ENCODE data around the gene NAV1. TPM values are rescaled to one million over a fixed set of nuclear protein-coding genes. Genes with fewer than 3 reads are reported as not detected.

The NAV1 gene
- total RNA-seq, 1 donor from 2014 or later = 63.3 TPM

DNA sequence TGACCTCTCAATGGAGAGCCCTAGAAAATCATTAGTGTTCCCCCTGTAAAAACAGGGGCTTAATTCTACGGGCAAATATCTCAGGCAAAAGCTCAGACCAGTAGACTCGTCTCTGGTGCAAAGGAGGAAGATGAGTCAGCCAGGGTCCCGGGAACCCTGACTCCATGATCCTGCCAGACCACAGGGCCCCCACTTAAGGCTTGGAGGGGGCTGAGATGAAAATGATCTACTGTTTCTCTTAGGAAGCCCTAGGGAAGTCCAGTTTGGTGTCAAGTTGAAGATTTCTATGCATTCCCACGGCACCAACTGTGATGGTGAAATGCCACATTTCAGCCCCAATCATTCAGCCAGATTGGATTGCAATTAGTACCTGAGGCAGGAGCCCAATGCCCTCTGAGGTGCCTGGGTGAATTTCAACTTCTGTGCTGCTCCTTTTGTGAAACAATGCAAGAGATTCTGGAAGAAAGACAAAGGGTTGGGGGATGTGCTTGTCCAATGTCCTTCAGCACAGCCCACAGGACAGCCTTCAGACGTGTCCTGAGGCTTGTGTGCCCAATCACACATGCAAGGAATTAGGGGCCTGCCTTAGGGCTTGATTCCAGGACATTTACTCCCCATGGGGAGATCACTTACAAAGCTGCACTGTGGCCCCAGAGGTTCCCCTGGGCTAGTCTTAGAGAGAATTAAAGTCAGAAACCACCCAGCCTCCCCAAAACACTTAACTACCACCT, 18.1 kb downstream of the NAV1 start:
- no peak for ATAC-seq
- intact Hi-C loops (cut with micrococcal nuclease) = loop anchor here (10.0 kb wide), 1 partner anchor 238 kb away; no protein-coding TSS in a partner anchor
- DNase-seq = no peak

DNA sequence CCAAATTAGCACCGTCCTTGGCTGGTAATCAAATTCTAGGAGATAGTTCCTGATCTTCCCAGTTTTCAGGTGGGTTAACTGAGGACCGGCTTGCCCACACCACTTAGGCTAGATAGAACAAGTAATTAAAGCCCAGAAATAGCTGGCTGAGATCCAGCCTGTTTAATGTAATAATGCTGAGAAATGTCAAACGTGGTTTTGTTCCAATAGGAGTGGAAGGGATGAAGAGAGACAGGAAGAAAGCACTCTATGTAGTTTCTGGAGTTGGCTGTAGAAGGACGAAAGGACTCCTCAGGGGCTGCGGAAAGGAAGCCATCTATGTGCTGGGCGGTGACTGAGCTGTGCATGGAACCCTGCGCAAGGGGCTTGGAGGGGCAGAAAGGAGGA, 18.6 kb downstream of the NAV1 start:
- DNase-seq = no peak
- ATAC-seq = no peak
- intact Hi-C loops (cut with micrococcal nuclease) = loop anchor here (10.0 kb wide), 1 partner anchor 237 kb away; no protein-coding TSS in a partner anchor

DNA sequence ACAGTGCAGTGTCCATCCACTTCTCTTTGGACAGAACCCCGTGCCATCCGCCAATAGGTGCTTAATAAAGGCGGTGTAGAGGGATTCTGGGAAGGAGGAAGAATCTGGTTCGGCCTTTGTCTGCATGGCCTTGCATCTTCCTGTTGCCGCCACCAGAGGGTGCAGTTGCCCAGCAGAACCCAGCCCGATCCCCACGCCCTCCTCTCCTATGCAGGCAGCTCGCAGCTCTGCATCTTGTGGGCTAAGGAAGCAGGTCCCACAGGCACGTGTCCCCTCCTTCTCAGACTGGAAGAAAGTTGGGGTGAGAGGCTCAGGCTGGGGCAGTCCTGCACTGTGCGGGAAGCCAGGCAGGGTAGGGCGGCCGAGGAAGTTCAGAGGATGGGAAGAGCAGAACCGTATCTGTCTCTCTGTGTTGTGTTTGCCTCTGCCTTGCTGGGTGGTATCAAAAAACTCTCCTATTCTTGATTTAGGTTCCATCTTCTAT, 20.8 kb downstream of the NAV1 start:
- intact Hi-C loops (cut with micrococcal nuclease) = loop anchor here (2.0 to 10.0 kb wide), 2 partner anchors 143 to 235 kb away; no protein-coding TSS in a partner anchor
- ATAC-seq (peak; percentile 82), DNase-seq (peak; percentile 87)

DNA sequence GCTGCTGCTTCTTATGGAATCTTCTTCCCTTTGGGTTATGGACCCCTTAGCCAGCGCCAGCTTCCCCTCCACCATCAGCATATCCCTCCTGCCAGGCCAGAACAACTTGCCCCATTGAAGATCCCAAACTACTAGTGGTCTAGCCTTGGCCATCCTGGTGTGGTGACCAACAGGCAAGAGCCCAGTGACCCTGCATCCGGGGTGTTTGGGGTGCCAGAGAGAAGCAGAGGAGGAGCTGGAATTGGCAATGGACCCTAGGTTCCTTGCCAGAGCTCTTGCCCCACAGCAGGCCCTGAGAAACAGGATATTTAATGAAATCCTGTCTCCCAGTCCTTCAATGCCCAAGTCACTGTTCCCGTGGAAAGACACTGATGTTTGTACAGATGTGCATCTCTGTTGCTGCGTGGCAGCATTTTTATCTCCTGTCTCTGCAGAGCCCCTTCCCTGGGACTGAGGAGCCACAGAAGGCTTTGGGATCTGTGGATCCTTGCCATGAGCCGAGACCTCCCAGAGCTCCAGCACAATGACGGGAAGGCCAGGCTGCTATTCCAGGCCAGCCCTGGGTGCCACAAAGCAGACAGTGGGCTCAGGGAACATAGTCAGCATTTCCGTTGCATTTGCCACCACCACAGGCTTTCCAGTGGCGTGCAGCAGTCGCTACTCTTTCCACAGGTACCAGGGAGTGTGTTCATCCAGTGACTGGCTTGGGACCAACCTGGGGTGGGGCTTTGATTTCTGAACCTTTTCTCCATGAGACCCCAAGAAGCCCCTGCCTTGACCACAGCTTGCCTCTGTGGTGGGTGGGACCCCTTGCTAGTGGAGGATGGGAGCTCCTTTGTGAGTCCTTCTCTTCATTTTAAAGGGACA, 21.6 kb downstream of the NAV1 start:
- DNase-seq (no peak), ATAC-seq (no peak)
- intact Hi-C loops (cut with micrococcal nuclease) = loop anchor here (2.0 kb wide), 1 partner anchor 142 kb away; no protein-coding TSS in a partner anchor

DNA sequence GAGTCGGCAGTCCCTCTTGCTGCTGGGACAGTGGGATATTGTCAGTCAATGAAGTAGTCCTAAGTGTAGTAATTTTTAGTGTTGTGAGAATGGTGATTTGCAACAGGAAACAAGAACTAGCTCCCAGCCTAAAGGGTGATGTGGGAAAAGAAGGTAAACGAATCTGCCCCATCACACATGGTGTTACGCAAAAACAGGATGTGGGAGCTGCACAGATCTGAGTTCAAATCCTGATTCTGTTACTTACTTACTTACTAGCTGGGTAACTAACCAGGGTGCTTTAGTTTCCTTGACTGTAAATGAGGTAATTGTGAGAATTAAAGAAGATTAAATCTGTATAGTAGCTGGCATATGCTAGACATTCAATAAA, 22.3 kb downstream of the NAV1 start:
- DNase-seq (no peak), ATAC-seq (no peak)
- intact Hi-C loops (cut with micrococcal nuclease) = loop anchor here (2.0 kb wide), 1 partner anchor 142 kb away; no protein-coding TSS in a partner anchor

DNA sequence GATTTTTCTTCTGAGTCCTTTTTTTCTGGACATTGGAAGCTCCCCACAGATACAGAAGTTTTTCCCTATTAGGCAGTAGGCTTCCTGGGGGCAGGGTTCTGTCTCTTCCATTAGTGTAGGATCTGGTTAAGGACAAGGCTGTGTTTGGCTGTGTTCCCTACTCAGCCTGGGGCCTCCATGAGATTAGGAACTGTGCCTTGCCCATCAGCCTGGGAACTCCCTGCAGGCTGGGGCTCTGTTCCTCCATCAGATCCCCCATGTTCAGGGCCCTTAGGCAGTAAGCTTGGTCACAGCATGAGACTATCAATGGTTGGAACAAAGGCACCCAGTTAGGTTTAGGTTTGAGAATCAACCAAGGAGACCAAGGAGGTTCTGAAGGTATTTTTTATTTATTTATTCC, 22.7 kb downstream of the NAV1 start:
- no peak for DNase-seq
- intact Hi-C loops (cut with micrococcal nuclease) = loop anchor here (2.0 kb wide), 1 partner anchor 141 kb away; no protein-coding TSS in a partner anchor
- ATAC-seq = peak; percentile 16

DNA sequence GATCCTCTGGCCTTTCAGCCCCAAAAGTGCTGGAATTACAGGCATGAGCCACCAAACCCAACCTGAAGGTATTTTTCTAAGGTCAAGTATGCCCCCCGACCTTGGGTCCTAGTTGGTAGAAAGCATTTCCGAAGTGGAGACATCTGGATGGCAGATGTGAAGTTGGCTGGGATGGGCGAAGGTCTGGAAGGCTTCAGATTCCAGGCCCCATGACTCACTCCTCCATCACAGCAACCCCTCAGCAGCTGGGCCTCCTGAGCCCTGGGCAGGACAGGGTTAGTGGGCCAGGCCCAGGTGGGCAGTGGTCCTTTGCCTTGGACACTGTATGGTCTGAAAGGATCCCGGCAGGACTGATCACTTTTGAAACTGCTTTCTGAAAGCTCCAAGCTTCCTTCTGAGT, 23.3 kb downstream of the NAV1 start:
- intact Hi-C loops (cut with micrococcal nuclease) = no loop called here
- DNase-seq = peak; percentile 62

DNA sequence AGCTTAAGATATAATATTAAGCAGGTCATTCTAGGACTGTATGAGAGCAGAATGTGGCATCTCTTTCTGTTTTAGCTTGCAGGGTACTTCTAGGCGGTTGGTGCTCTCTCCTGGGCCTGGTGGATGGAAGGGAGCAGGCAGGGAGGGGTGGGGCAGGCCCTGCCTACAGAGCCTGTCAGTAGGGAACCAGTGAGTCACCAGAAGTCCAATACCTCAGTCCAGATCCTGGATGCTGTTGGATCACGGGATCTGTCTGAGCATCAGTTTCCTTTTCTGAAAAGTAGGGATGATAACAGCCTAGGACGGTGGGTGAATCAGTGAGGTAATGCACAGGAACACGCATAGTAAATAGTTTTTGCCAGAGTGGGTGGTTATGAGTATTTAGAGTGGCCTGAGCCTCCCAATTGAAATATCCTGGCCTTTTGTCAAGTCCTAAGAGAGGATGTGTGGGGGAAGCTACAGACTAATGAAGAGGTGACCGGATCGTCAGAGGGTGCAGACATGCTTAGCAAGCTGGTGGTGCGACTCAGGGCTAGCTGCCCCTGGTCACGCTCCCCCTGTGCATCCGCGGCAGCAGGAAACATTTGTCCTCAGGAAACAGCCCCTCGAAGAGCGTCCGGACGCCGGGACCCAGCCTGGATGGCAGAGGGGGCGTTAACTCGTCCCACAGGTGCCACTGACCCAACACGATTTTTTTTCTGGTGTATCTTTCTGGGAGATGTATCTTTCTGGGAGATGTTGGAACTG, 23.9 kb downstream of the NAV1 start:
- intact Hi-C loops (cut with micrococcal nuclease) = no loop called here
- DNase-seq = no peak
- peak; percentile 56 for ATAC-seq

More for the DNA sequence above, 23.3 kb downstream of the NAV1 start:
- ATAC-seq = peak; percentile 60

DNA sequence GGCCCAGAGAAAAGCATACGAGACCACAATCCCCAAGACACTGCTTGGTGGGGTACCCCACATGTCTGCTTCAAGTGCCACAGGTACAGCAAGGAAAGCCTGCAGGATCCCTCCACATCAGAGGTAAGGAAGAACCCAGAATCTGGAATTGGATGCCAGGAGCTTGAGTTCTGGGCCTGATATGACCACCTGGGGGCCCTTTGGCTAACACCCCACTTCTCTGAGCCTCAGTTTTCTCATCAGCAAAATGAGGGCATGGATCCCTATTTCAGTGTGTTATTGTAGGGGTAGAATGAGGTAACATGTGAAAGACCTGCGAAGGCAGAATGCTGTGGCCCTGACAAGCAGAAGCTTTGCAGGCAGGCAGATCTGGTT, 24.5 kb downstream of the NAV1 start:
- DNase-seq (no peak), ATAC-seq (no peak)
- intact Hi-C loops (cut with micrococcal nuclease) = no loop called here

DNA sequence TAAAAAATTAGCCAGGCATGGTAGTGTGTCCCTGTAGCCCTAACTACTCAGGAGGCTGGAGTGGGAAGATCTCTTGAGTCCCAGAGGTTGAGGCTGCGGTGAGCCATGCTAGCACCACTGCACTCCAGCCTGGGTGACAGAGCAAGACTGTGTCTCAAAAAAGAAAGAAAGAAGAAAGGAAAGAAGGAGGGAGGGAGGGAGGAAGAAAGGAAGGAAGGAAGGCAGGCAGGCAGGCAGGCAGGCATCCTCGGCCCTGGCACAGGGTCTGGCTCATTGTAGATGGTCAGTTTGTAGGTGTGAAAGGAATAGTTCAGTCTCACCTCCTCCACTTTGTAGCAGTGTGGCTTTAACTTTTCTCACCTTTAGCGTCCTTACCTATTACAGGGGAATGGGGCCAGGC, 25.0 kb downstream of the NAV1 start:
- ATAC-seq (no peak), DNase-seq (no peak)
- intact Hi-C loops (cut with micrococcal nuclease) = no loop called here

DNA sequence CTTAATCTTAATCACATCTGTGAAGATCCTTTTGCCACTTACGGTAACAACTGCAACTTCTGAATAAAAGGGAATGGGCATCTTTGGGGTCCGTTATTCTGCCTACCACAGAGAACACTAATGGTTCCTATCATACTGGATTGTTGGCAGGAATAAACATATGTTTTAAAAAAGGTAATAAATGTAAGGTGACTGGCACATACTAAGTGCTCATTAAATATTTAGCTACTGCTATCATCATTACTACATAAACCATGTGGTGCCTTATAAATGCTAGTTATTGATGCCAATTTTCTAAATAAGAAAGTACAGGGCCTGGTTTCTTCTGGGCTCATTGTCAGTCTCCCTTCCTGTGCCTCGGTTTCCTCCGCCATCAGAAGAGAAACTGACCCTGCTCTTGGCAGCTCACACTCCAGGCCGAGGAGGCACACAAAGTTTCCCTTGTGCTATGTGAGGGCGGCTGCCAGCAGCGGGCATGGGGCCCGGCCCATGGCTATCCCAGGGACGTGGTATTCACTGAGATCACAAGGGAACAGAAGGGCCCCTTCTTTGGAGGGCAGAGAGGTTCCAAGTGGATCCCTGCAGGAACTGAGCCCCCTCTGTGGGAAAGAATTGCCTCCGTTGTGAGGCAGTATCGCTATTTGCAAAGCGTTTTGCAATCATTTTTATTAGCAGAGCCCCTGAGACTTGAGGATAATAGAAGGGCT, 26.2 kb downstream of the NAV1 start:
- intact Hi-C loops (cut with micrococcal nuclease) = no loop called here
- peak; percentile 20 for ATAC-seq
- peak; percentile 59 for DNase-seq

DNA sequence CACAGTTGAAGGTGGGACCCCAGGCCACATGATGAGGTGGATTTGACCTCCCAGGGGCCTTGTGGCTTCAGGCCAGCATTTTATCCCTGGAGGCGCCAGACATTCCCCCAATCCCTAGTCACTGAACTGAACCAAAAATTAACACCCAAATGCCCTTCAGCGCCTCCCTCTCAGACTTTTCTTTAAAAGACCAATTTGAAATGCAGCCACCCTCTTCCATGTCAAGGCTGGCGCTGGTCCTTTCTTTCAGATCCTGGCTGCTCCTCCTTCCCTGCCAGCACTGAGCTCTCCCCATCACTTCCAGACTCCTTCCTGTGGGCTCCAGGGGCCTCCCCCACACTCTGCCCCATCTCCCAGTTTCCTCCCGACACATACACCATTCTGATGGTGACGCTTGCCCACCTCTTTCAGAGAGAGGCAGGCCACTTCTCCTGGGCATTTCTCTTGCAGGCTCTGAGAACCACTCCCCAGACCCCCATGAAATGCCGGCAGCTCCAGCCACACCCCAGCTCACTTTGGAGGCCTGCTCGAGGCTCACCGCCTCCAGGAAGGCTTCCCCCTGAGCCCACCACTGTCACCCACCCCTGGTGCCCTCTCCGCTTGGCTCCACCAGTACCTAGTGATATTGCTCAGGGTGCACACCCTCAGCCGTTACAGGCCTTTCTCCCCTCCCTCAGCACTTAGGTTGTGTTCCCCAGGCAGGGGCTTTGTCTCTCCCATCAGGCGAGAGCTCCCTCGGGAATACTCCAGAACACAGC, 27.0 kb downstream of the NAV1 start:
- no peak for ATAC-seq
- intact Hi-C loops (cut with micrococcal nuclease) = no loop called here
- DNase-seq = no peak

DNA sequence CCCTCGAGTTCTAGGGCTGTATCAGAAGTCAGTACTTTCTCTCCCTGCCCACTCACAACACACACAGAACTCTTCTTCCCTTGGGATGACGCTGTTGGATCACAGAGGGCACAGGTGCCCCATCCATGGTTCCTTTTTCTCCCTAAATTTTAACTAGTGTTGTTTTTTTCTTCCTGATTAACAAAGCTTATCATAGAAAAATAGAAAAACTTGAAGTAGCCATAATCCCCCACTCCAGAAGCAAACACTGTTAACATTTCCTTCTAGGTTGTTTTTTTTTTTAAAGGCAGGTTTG, 27.5 kb downstream of the NAV1 start:
- ATAC-seq = no peak
- intact Hi-C loops (cut with micrococcal nuclease) = no loop called here

DNA sequence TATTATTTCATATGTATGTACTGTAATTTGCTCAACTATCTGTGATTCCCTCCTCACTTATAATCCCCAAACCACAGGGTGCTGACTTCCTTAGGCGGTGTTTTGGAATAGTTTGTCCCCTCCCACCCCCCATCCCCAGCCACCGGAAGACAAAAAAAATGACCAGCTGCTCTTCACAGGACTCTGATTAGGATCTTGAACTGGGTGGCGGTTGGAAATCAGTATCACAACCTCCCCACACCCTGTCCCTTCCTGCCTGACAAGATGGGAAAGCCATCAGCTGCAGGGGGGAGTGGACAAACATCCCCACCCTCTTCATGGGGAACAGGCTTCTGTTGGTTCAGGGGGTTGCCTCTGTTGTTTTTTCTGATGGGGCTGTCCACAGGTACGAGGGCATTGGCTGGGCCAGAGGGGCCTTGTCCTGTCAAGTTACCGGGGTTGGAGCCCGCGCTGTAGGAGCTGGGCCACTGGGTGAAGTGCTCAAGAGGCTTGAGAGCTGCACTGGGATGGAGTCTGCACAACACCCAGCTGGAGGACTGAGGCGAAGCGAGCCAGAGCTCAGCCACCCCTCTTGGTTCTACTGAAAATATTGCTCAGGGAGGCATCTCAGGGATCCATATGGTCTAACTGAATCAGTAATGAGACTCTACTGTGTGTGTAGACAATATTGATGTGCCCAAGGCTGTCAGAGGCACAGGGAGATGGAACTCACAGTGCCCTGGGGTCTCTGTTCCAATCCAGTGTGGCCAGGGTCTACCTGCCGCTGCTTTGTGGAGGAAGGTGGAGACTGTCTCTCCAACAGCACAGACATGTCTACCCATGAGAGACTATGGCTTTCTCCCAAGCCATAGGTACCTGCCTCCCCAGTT, 28.2 kb downstream of the NAV1 start:
- no peak for DNase-seq
- intact Hi-C loops (cut with micrococcal nuclease) = no loop called here
- ATAC-seq = peak; percentile 30

More for the DNA sequence above, 27.5 kb downstream of the NAV1 start:
- no peak for DNase-seq

DNA sequence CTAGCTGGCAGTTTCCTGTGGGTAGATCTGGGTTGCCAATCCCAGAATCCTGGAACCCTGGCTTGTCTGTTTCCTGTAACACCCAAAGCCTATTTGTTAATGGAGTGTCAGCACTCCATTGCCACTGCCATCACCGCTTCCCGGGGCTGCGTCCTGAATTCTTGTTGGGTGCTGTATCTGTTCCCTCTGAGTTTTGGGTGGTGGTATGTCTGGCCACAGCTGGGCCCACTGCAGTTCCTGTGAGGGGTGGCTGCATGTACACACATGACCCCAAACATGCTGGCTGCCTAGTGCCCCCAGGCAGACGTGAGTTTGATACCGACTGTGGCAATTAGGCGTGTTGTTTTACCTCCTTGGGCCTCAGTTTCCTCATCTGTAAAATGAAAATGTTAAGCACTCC, 29.3 kb downstream of the NAV1 start:
- intact Hi-C loops (cut with micrococcal nuclease) = no loop called here
- ATAC-seq (no peak), DNase-seq (no peak)

DNA sequence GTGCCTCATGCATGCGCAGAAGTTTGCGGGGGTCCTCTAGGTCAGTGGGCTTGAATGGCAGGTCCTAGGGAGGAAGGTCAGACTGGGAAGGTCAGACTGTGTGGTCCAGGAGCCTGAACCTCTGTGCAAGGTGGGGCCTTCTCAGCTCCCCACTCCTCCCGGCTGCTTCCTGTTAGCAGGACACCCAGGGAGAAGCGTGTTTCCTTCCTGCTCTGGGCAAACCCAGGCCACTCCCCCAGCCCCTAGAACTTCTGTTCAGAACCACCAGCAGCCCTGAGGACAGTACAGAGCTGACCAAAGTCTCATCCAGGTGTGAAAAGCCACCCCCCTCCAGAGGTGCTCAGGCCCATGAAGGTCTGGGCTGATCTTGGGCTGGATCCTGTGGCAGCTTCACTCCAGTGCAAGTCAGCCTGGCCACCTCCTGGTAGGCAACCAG, 29.9 kb downstream of the NAV1 start:
- DNase-seq (no peak), ATAC-seq (peak; percentile 24)
- intact Hi-C loops (cut with micrococcal nuclease) = no loop called here

DNA sequence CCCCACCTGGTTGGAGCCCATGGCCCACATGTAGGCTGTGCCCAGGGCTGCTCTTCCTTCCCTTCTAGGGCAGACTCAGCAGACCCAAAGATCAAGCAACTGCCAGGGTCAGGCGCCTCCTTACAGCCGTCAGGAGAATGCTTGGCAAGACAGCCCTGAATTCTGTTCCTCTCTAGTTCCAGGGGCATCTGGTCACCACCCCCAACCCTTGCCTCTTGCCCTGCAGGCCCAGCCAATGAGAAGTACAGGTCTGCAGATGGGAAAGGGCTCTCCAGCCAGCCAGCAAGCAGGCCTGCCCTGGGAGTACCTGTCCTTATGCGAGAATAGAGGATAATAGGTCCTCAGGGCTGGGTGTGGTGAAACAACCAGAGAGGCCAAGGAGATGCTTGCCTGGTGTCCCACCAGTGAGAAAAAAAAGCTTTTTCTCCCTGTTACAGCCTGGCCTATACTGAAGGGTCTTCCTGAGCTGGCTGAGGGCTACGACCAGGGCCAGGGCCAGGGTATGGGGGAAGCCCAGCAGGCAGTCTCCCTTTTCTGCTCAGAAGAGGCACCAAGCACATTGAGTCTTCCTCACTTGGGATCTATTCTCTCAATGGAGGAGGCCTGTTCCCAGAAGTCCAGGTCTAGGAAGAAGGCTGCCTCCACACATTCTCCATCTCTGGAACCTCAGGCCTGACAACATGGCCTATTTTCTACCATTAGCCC, 31.4 kb downstream of the NAV1 start:
- DNase-seq = no peak
- intact Hi-C loops (cut with micrococcal nuclease) = no loop called here
- no peak for ATAC-seq

Data from left ventricle myocardium superior (tissue), 1 donor.